AG10803 (cell line): Measurements from ENCODE around the gene USP32.
A peak's percentile ranks its signal among the peaks of the same experiment; 100 is the strongest.

Experiments used
- DNase-seq: peaks from one replicate; pipeline ENCODE4 v3.0.0; 2010; ENCODE audit warnings: low read depth
- H3K4me3 ChIP-seq: 2 replicates; pipeline ENCODE4 v1.5.1; 2011; ENCODE audit warnings: mild to moderate bottlenecking, low read length, control low read depth
- TF ChIP-seq, protein P1 (sequence below): conservative IDR thresholded peaks from 2 replicates; pipeline ENCODE4 v1.5.1; 2011; ENCODE audit warnings: mild to moderate bottlenecking, low read length, control low read depth, inconsistent platforms

Gene USP32

GRCh38 chr17:60332574-60332973 lies 59.4 kb downstream of the USP32 start:
- TF ChIP-seq, protein P1, sequence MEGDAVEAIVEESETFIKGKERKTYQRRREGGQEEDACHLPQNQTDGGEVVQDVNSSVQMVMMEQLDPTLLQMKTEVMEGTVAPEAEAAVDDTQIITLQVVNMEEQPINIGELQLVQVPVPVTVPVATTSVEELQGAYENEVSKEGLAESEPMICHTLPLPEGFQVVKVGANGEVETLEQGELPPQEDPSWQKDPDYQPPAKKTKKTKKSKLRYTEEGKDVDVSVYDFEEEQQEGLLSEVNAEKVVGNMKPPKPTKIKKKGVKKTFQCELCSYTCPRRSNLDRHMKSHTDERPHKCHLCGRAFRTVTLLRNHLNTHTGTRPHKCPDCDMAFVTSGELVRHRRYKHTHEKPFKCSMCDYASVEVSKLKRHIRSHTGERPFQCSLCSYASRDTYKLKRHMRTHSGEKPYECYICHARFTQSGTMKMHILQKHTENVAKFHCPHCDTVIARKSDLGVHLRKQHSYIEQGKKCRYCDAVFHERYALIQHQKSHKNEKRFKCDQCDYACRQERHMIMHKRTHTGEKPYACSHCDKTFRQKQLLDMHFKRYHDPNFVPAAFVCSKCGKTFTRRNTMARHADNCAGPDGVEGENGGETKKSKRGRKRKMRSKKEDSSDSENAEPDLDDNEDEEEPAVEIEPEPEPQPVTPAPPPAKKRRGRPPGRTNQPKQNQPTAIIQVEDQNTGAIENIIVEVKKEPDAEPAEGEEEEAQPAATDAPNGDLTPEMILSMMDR: no peak
- H3K4me3 ChIP-seq: no peak overlapping the region
- DNase-seq: no peak

DNA sequence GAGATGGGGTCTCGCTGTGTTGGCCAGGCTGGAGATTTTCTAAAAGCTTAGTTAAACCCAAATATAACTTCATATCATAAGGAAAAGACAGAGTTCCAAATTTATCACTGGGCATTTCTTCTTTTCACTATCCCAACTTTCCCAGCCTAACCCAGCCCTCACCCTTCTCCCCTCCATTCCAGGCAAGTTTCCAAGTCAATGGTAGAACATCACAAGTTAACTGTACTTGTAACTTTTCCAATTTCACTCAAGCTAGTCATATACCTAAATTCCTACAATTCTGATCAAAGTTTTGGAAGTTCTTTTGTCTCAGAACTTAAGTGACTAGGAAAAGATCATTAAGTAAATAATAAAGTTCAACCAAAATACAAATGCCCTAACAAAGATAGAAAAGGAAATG lies 61.2 kb downstream of the USP32 start:
- TF ChIP-seq, protein P1: no peak
- DNase-seq: peak; percentile 7
- no peak overlapping the region for H3K4me3 ChIP-seq

GRCh38 chr17:60328679-60329078 lies 63.3 kb downstream of the USP32 start:
- TF ChIP-seq, protein P1: no peak
- no peak for DNase-seq
- H3K4me3 ChIP-seq: no peak overlapping the region

DNA sequence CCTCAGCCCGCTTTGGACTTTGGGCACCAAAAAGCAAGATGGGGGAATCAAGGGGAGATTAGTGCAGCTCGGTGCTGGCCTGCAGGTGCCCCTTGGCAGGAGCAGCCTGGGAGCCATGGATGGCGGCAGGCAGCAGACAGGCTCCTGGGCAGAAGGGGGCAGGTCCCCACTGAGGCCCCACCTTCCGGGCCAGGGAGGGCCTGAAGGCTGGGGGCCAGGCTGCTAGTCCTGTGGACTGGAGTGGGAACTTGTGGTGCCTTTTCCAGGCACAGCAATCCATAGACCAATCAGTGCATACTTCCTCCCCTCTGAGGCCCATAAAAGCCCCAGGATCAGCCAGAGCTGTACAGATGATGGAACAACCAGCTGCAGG lies 64.0 kb downstream of the USP32 start:
- DNase-seq: no peak
- TF ChIP-seq, protein P1: no peak
- no peak overlapping the region for H3K4me3 ChIP-seq

DNA sequence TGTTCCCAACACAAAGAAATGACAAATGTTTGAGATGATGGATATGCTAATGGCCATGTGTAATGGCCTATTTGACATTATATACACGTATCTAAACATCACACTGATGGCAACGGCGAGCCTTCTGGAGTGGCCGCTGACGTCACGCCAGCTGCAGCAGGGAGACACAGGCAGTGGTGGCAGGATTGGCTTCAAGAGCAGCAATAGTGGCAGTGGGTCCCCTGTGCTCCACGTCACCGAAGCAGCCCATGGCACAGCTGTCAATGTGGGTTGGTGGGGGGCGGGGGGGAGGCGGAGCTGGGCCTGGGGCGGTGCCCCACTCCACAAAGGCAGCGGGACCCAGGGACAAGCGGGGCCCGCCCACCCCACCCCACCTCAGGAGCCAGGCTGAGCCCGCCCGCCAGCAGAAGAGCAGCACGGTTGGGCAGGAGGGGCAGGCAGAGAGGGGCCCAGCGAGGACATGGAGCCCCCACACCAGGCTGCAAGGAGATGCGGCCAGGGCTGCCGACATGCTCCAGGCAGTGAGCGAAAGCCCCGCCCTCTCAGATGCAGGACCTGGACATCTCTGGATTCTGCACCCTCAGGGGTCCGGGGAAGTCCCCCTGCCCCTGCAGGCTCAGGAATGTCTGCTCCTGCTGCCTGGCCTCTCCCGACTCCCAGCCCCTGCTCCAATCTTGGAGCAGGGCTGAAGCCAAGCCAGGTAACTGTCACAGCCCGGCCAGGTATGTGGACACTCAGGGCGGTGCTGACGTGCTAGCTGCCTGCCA lies 64.6 kb downstream of the USP32 start:
- DNase-seq: no peak
- TF ChIP-seq, protein P1: no peak
- H3K4me3 ChIP-seq: no peak overlapping the region

GRCh38 chr17:60326702-60327101 lies 65.2 kb downstream of the USP32 start:
- TF ChIP-seq, protein P1: no peak

GRCh38 chr17:60325730-60326524 lies 66.0 kb downstream of the USP32 start:
- no peak overlapping the region for H3K4me3 ChIP-seq
- no peak for DNase-seq
- TF ChIP-seq, protein P1: no peak

More at GRCh38 chr17:60326702-60327101, 65.2 kb downstream of the USP32 start:
- no peak overlapping the region for H3K4me3 ChIP-seq
- no peak for DNase-seq
